ENCODE results near the gene SLC34A1.

- no peak for TF ChIP-seq EZH2 (IDR thresholded peaks at IDR 0.05; ENCODE audit: insufficient read depth, low read length)
- no peak for TF ChIP-seq CTCF (IDR thresholded peaks at IDR 0.05; ENCODE audit: insufficient read depth, low read depth, low read length)
Observed at GRCh38 chr5:177344891-177345290, 39.3 kb upstream of the SLC34A1 start.

Data from astrocyte (in vitro differentiated cells and primary cell).